ENCODE measurements around the gene CHPF2.

GRCh38 chr7:151243408-151244195 is 11.3 kb downstream of the CHPF2 start:
- no peak for TF ChIP-seq EZH2 (IDR thresholded peaks at IDR 0.05; ENCODE audit: insufficient read depth, poor library complexity, severe bottlenecking)
- no peak for TF ChIP-seq EZH2phosphoT487 (IDR thresholded peaks at IDR 0.05; ENCODE audit: insufficient read depth, low read depth)
